Fibroblast of lung (primary cell): ENCODE results near the gene AP4B1. TPM values are rescaled to one million over a fixed set of nuclear protein-coding genes. Genes with fewer than 3 reads are reported as not detected.

ENCODE experiments used
- DNase-seq, 2 donors: peaks; one replicate each; pipeline versions ENCODE4 v3.0.0 to v3.0.0-alpha.2; 2010; ENCODE audit warnings: low read depth in 2 of 2
- H2AFZ ChIP-seq: 2 replicates; pipeline ENCODE4 v1.5.1; 2012; ENCODE audit warnings: low read length, control low read depth, inconsistent platforms
- H3K27ac ChIP-seq: 2 replicates; pipeline ENCODE4 v1.5.1; 2011; ENCODE audit warnings: low read length, control low read depth; ENCODE audit not compliant: insufficient read depth
- H3K27me3 ChIP-seq: 2 replicates; pipeline ENCODE4 v1.5.1; 2011; ENCODE audit warnings: mild to moderate bottlenecking, low read length; ENCODE audit not compliant: control insufficient read depth, insufficient read depth
- H3K36me3 ChIP-seq: 2 replicates; pipeline ENCODE4 v1.5.1; 2011; ENCODE audit warnings: low read length; ENCODE audit not compliant: control insufficient read depth, insufficient read depth
- H3K4me1 ChIP-seq: 2 replicates; pipeline ENCODE4 v1.5.1; 2011; ENCODE audit warnings: low read length; ENCODE audit not compliant: control insufficient read depth, insufficient read depth; ENCODE audit errors: extremely low read depth
- H3K4me2 ChIP-seq: 2 replicates; pipeline ENCODE4 v1.5.1; 2011; ENCODE audit warnings: low read length, control low read depth; ENCODE audit not compliant: insufficient read depth; ENCODE audit errors: extremely low read depth
- H3K4me3 ChIP-seq, 4 experiments: fragments of 200-600 bp in 1 of 4; sonication (generic) in 1 of 4; replicated peaks in 1 of 4; 2 replicates each; pipeline ENCODE4 v1.5.1; 2011 to 2016; ENCODE audit warnings: low read length in 4 of 4, low read depth in 3 of 4, mild to moderate bottlenecking in 3 of 4, control low read depth in 2 of 4, inconsistent platforms in 1 of 4, mixed read lengths in 1 of 4; ENCODE audit not compliant: insufficient read depth in 1 of 4; ENCODE audit errors: control extremely low read depth in 1 of 4
- H3K79me2 ChIP-seq: 2 replicates; pipeline ENCODE4 v1.5.1; 2012; ENCODE audit warnings: mild to moderate bottlenecking, low read length, inconsistent platforms; ENCODE audit not compliant: control insufficient read depth, insufficient read depth
- H3K9ac ChIP-seq: 2 replicates; pipeline ENCODE4 v1.5.1; 2011; ENCODE audit warnings: mild to moderate bottlenecking, low read length, control low read depth; ENCODE audit not compliant: insufficient read depth
- H3K9me3 ChIP-seq: 2 replicates; pipeline ENCODE4 v1.5.1; 2012; ENCODE audit warnings: low read depth, low read length; ENCODE audit not compliant: control insufficient read depth, insufficient read depth
- H4K20me1 ChIP-seq: 2 replicates; pipeline ENCODE4 v1.5.1; 2011; ENCODE audit warnings: low read length; ENCODE audit not compliant: control insufficient read depth, insufficient read depth; ENCODE audit errors: extremely low read depth
- CTCF ChIP-seq, 2 donors: IDR thresholded peaks in 1 of 2; conservative IDR thresholded peaks in 1 of 2; 1 replicate in 1 of 2; 2 replicates in 1 of 2; pipeline ENCODE4 v1.5.1; 2011 to 2012; ENCODE audit warnings: low read length in 2 of 2, control low read depth in 1 of 2, inconsistent platforms in 1 of 2, low read depth in 1 of 2, mild to moderate bottlenecking in 1 of 2
- EZH2 ChIP-seq: IDR thresholded peaks from 2 replicates; pipeline ENCODE4 v1.5.1; 2012; ENCODE audit warnings: low read length, control low read depth, mild to moderate bottlenecking; ENCODE audit errors: missing control alignments
- polyA plus RNA-seq, 2 donors: library from polyadenylated mRNA; depleted of rRNA in 1 of 2; stranded (reverse) in 1 of 2; unstranded in 1 of 2; fragments of >200 nt; gene quantifications; 2 replicates each; pipeline ENCODE4 v1.2.1, GENCODE V29; 2011 to 2012; ENCODE audit warnings: missing spikeins in 1 of 2
- total RNA-seq: library from RNA; depleted of rRNA; stranded (reverse); fragments of >200 nt; gene quantifications from 2 replicates; pipeline ENCODE4 v1.2.1, GENCODE V29; 2014

AP4B1 gene
- total and polyA plus RNA-seq, 2 donors (not counting 1 experiment from before 2014, with no cell fraction given) = 11.7 to 16.8 TPM

- TF ChIP-seq CTCF (conservative IDR thresholded peaks at IDR 0.05 in 1 of 2, IDR thresholded peaks at IDR 0.05 in 1 of 2; ENCODE audit: low read depth in 1 of 2, low read length in 2 of 2) (no peak), EZH2 (no peak)
- Histone ChIP-seq H3K27me3 (no peaks in the 10 kb centered on the region), H3K9ac (no peak overlapping the region), H2AFZ (no peak overlapping the region), H3K27ac (no peak overlapping the region), H4K20me1 (no peaks in the 10 kb centered on the region), H3K79me2 (no peaks in the 10 kb centered on the region), H3K4me2 (no peak overlapping the region), H3K9me3 (no peaks in the 10 kb centered on the region), H3K36me3 (no peaks in the 10 kb centered on the region), H3K4me1 (peaks cover 3% of the 10 kb centered on the region), H3K4me3 (no peak overlapping the region)
- no peak for DNase-seq
Measured at GRCh38 chr1:113918243-113918642, 13.6 kb upstream of the AP4B1 start.

GRCh38 chr1:113917400-113918082 lies 12.9 kb upstream of the AP4B1 start:
- no peak overlapping the region for H3K4me2 ChIP-seq
- H3K9me3 ChIP-seq = no peaks in the 10 kb centered on the region
- H3K27me3 ChIP-seq = no peaks in the 10 kb centered on the region
- H3K79me2 ChIP-seq = no peaks in the 10 kb centered on the region
- no peak for TF ChIP-seq EZH2
- TF ChIP-seq CTCF (conservative IDR thresholded peaks at IDR 0.05 in 1 of 2, IDR thresholded peaks at IDR 0.05 in 1 of 2; ENCODE audit: low read depth in 1 of 2, low read length in 2 of 2) = no peak
- no peak overlapping the region for H3K27ac ChIP-seq
- peak; percentile 4 to 18 for DNase-seq
- H2AFZ ChIP-seq = no peak overlapping the region
- no peaks in the 10 kb centered on the region for H4K20me1 ChIP-seq
- no peaks in the 10 kb centered on the region for H3K36me3 ChIP-seq
- H3K4me3 ChIP-seq = no peak overlapping the region
- H3K4me1 ChIP-seq = peaks cover 8% of the 10 kb centered on the region
- no peak overlapping the region for H3K9ac ChIP-seq

GRCh38 chr1:113916974-113917373 lies 12.4 kb upstream of the AP4B1 start:
- Histone ChIP-seq H2AFZ (no peak overlapping the region), H3K9me3 (no peaks in the 10 kb centered on the region), H3K27ac (no peak overlapping the region), H4K20me1 (no peaks in the 10 kb centered on the region), H3K27me3 (no peaks in the 10 kb centered on the region), H3K4me3 (no peak overlapping the region), H3K36me3 (no peaks in the 10 kb centered on the region), H3K4me2 (no peak overlapping the region), H3K79me2 (no peaks in the 10 kb centered on the region), H3K9ac (no peak overlapping the region), H3K4me1 (peaks cover 10% of the 10 kb centered on the region)
- TF ChIP-seq EZH2 (no peak), CTCF (conservative IDR thresholded peaks at IDR 0.05 in 1 of 2, IDR thresholded peaks at IDR 0.05 in 1 of 2; ENCODE audit: low read depth in 1 of 2, low read length in 2 of 2) (no peak)
- DNase-seq = no peak
